Loucy (cell line): Measurements from ENCODE around the gene CENPX.

Source experiments
- H2AFZ ChIP-seq: fragments of 200-600 bp; sonication (generic); 2 replicates; pipeline ENCODE4 v1.6.0; 2016; ENCODE audit warnings: antibody characterized with exemption, mild to moderate bottlenecking, low read length, moderate library complexity
- H3F3A ChIP-seq: fragments of 200-600 bp; 2 replicates; pipeline ENCODE4 v1.6.0; 2016; ENCODE audit warnings: antibody characterized with exemption, low read depth, mild to moderate bottlenecking
- H3K27me3 ChIP-seq: fragments of 200-600 bp; sonication (generic); 2 replicates; pipeline ENCODE4 v1.6.1; 2014; ENCODE audit warnings: low read length, mild to moderate bottlenecking; ENCODE audit not compliant: insufficient read depth, poor library complexity, severe bottlenecking
- H3K36me3 ChIP-seq: fragments of 200-600 bp; sonication (generic); 2 replicates; pipeline ENCODE4 v1.6.1; 2016; ENCODE audit warnings: low read length; ENCODE audit not compliant: insufficient read depth
- H3K4me1 ChIP-seq: fragments of 200-600 bp; sonication (generic); 2 replicates; pipeline ENCODE4 v1.5.1; 2014; ENCODE audit warnings: low read length, mild to moderate bottlenecking; ENCODE audit not compliant: insufficient read depth, poor library complexity, severe bottlenecking
- H3K4me2 ChIP-seq: fragments of 200-600 bp; sonication (generic); 2 replicates; pipeline ENCODE4 v1.6.0; 2014; ENCODE audit warnings: antibody characterized with exemption, low read length, low read depth, mild to moderate bottlenecking; ENCODE audit not compliant: poor library complexity, severe bottlenecking
- H3K4me3 ChIP-seq: fragments of 200-600 bp; sonication (generic); 2 replicates; pipeline ENCODE4 v1.5.1; 2014; ENCODE audit warnings: low read length, mild to moderate bottlenecking, mixed read lengths; ENCODE audit not compliant: poor library complexity, severe bottlenecking
- H3K79me2 ChIP-seq: fragments of 200-600 bp; sonication (generic); 2 replicates; pipeline ENCODE4 v1.6.1; 2014; ENCODE audit warnings: low read length; ENCODE audit not compliant: insufficient read depth
- H3K9ac ChIP-seq: fragments of 200-600 bp; sonication (generic); 2 replicates; pipeline ENCODE4 v1.6.0; 2014; ENCODE audit warnings: mild to moderate bottlenecking, low read depth, low read length, moderate library complexity; ENCODE audit not compliant: poor library complexity, severe bottlenecking
- H3K9me2 ChIP-seq: fragments of 200-600 bp; sonication (generic); replicated peaks from 2 replicates; pipeline ENCODE4 v1.6.1; 2016; ENCODE audit warnings: low read depth, low read length, mixed read lengths
- H3K9me3 ChIP-seq: fragments of 200-600 bp; sonication (generic); 2 replicates; pipeline ENCODE4 v1.6.1; 2014; ENCODE audit warnings: mild to moderate bottlenecking, antibody characterized with exemption, low read length, low read depth; ENCODE audit not compliant: insufficient read depth
- H4K20me1 ChIP-seq: fragments of 200-600 bp; sonication (generic); 2 replicates; pipeline ENCODE4 v1.6.0; 2014; ENCODE audit warnings: antibody characterized with exemption, low read length, mild to moderate bottlenecking; ENCODE audit not compliant: insufficient read depth, poor library complexity, severe bottlenecking
- EZH2phosphoT487 ChIP-seq: fragments of 200-600 bp; IDR thresholded peaks from 2 replicates; pipeline ENCODE4 v1.6.1; 2018; ENCODE audit warnings: antibody characterized with exemption, mild to moderate bottlenecking, moderate library complexity, borderline replicate concordance
- TF ChIP-seq, protein P1 (sequence below): fragments of 200-600 bp; sonication (generic); conservative IDR thresholded peaks from 2 replicates; pipeline ENCODE4 v1.5.1; 2014; ENCODE audit warnings: mild to moderate bottlenecking, antibody characterized with exemption, low read length

The CENPX gene

DNA sequence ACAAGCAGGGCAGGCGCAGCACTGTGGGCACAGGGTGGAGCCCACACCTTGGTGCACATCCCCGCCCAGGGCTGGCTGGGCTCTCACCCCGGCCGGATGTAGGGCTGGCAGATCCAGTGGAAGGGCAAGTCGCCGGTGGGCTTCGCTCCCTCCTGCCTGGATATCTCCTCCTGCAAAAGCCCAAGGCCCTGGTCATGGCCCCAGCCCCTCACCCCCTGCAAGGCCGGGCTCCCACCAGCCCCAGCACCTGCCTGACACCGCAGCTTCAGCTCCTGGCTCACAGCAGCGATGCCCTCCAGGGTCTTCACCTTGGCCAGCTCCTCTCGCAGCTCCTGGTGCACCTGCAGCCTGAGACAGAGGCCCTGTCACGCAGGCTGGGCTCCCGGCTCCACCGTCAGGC is 37.9 kb upstream of the CENPX start:
- H3K4me1 ChIP-seq, result peaks cover 9% of the 10 kb centered on the region
- no peak overlapping the region for H3K4me3 ChIP-seq
- H3K9me2 ChIP-seq, result no peaks in the 10 kb centered on the region
- H3K36me3 ChIP-seq, result peaks cover 34% of the 10 kb centered on the region; the same call in 1 of the 2 replicates
- H4K20me1 ChIP-seq, result peaks cover 4% of the 10 kb centered on the region
- H3K4me2 ChIP-seq, result no peak overlapping the region
- no peaks in the 10 kb centered on the region for H3K9me3 ChIP-seq
- H3K9ac ChIP-seq, result no peak overlapping the region
- no peak overlapping the region for H2AFZ ChIP-seq
- peaks cover 21% of the 10 kb centered on the region for H3K79me2 ChIP-seq
- H3K27me3 ChIP-seq, result no peaks in the 10 kb centered on the region
- no peak for TF ChIP-seq EZH2phosphoT487
- TF ChIP-seq, protein P1, sequence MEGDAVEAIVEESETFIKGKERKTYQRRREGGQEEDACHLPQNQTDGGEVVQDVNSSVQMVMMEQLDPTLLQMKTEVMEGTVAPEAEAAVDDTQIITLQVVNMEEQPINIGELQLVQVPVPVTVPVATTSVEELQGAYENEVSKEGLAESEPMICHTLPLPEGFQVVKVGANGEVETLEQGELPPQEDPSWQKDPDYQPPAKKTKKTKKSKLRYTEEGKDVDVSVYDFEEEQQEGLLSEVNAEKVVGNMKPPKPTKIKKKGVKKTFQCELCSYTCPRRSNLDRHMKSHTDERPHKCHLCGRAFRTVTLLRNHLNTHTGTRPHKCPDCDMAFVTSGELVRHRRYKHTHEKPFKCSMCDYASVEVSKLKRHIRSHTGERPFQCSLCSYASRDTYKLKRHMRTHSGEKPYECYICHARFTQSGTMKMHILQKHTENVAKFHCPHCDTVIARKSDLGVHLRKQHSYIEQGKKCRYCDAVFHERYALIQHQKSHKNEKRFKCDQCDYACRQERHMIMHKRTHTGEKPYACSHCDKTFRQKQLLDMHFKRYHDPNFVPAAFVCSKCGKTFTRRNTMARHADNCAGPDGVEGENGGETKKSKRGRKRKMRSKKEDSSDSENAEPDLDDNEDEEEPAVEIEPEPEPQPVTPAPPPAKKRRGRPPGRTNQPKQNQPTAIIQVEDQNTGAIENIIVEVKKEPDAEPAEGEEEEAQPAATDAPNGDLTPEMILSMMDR, result no peak
- H3F3A ChIP-seq, result no peaks in the 10 kb centered on the region

DNA sequence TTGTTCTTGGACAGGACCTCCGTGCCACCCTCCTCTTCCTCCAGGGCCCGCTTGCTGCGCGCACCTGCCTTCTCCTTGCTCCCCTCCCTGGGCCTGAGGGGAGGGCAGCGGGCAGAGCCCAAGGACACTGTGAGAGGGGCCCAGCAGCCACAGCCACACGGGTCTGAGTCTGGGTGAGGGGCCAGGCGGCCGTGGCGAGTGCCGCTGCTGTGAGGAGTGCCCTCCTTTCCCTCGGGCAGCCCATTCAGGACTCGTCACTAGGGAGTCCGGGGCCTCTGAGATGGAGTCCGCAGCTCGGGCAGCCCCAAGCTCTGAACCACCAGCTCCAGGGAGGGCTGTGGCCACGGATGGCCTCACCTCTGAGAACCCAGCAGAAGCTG is 37.3 kb upstream of the CENPX start:
- H3K79me2 ChIP-seq, result peaks cover 17% of the 10 kb centered on the region
- peaks cover 8% of the 10 kb centered on the region for H3K4me1 ChIP-seq
- peaks cover 3% of the 10 kb centered on the region for H4K20me1 ChIP-seq
- H3K9ac ChIP-seq, result no peak overlapping the region
- H3K4me3 ChIP-seq, result no peak overlapping the region
- H3K36me3 ChIP-seq, result peaks cover 34% of the 10 kb centered on the region; the same call in 1 of the 2 replicates
- H3K9me3 ChIP-seq, result no peaks in the 10 kb centered on the region
- no peaks in the 10 kb centered on the region for H3F3A ChIP-seq
- TF ChIP-seq EZH2phosphoT487, result no peak
- TF ChIP-seq, protein P1, result no peak
- no peaks in the 10 kb centered on the region for H3K27me3 ChIP-seq
- H3K9me2 ChIP-seq, result no peaks in the 10 kb centered on the region
- H2AFZ ChIP-seq, result no peak overlapping the region
- H3K4me2 ChIP-seq, result no peak overlapping the region

DNA sequence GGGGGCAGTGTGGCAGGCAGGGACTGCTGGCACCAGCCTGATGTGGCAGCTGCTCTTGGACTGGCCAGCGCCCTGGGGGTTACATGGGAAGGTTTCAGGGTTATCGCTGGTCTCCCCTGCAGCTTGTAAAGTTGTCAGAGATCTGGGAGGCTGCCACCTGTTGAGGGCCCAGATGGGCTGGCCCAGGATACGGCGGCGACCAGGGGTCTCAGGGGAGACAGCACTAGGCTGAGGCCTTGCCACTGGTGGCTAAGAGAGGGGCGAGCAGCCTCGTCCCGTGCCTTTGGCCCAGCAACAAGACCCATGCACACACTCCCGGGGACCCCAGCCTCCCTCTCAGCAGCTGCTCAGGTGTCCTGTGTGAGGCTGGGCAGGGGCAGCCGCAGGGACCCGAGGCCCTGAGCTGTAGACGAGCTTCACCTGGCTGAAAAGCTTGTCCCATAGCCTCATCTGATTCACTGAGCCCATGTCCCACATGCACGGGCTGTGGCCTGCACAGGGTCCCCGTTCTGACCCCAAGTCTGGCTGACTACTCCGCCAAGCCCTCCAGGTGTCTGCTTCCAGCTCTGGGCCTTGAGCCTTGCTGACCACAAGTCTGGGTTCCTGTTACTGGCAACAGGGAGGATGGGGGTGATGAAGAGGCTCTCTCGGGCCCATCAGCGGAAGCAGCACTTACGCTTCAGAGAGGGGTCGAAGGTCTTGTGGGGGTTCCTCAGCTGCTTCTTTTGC is 36.8 kb upstream of the CENPX start:
- Histone ChIP-seq H3K9me3 (no peaks in the 10 kb centered on the region), H2AFZ (no peak overlapping the region), H3K36me3 (peaks cover 34% of the 10 kb centered on the region; the same call in 1 of the 2 replicates), H4K20me1 (no peaks in the 10 kb centered on the region), H3K4me1 (peaks cover 2% of the 10 kb centered on the region), H3K79me2 (peaks cover 12% of the 10 kb centered on the region; the same call in 1 of the 2 replicates), H3K4me2 (no peak overlapping the region), H3K4me3 (no peak overlapping the region), H3K9me2 (no peaks in the 10 kb centered on the region), H3F3A (no peaks in the 10 kb centered on the region), H3K27me3 (no peaks in the 10 kb centered on the region), H3K9ac (no peak overlapping the region)
- TF ChIP-seq, protein P1, result no peak
- TF ChIP-seq EZH2phosphoT487, result no peak
